Testis (tissue), 2 donors: ENCODE data around the gene FBL.

ENCODE experiments used
- POLR2A ChIP-seq: fragments of 450-650 bp; IDR thresholded peaks from one replicate; pipeline ENCODE4 v1.6.1; 2017; ENCODE audit warnings: antibody characterized with exemption, mild to moderate bottlenecking, moderate library complexity
- TF ChIP-seq, protein P1 (sequence below), 3 experiments: fragments of 450-650 bp in 2 of 3; fragments of 200-600 bp in 1 of 3; sonication (generic) in 1 of 3; IDR thresholded peaks; one replicate each; pipeline ENCODE4 v1.5.1; 2016 to 2019; ENCODE audit warnings: antibody characterized with exemption in 3 of 3, mild to moderate bottlenecking in 2 of 3, moderate library complexity in 1 of 3

DNA sequence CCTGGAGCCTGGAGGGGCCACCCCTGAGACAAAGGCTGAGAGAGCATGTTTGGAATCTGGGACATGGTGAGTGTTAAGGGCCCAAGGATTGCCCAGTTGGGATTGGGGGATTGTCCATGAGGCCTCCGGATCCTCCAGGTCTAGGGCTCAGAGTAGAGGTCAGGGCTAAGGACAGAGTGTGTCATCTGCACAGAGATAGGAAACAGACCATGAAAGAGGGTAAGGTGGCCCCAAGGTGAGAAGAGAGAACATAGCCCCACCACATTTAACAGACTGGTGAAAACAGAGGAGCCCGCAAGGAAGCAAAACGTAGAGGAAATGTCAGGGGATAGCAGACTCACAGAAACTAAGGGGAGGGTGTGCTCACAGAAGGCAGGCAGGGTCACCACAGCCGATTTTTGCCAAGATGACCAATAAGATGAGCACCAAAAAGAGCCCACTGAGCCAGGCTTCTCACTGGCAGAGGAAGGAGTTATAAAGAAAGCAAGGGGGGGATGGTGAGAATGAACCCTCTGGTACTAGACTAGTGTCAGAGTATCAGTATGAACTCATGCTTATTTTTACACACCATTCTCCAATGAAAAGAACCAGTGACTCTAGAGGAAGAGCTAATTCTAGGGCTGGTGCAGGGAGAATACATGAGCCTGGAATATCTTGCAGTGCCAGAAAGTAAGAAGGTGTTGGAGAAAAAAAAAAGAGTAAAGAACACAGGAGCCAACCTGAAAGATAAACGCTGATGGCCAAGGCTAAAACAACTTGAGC, 29.7 kb downstream of the FBL start:
- TF ChIP-seq, protein P1, sequence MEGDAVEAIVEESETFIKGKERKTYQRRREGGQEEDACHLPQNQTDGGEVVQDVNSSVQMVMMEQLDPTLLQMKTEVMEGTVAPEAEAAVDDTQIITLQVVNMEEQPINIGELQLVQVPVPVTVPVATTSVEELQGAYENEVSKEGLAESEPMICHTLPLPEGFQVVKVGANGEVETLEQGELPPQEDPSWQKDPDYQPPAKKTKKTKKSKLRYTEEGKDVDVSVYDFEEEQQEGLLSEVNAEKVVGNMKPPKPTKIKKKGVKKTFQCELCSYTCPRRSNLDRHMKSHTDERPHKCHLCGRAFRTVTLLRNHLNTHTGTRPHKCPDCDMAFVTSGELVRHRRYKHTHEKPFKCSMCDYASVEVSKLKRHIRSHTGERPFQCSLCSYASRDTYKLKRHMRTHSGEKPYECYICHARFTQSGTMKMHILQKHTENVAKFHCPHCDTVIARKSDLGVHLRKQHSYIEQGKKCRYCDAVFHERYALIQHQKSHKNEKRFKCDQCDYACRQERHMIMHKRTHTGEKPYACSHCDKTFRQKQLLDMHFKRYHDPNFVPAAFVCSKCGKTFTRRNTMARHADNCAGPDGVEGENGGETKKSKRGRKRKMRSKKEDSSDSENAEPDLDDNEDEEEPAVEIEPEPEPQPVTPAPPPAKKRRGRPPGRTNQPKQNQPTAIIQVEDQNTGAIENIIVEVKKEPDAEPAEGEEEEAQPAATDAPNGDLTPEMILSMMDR (IDR thresholded peaks at IDR 0.05): no peak
- TF ChIP-seq POLR2A: no peak
